HEK293 (cell line): ENCODE measurements around the gene THG1L.

Source experiments
- BCL6B ChIP-seq: fragments of 450-650 bp; formaldehyde crosslinking; IDR thresholded peaks from 2 replicates; pipeline ENCODE4 v1.5.1; 2017; ENCODE audit warnings: missing biosample characterization, missing genetic modification characterization
- CTCF ChIP-seq: fragments of 450-650 bp; formaldehyde crosslinking; IDR thresholded peaks from 2 replicates; pipeline ENCODE4 v1.5.1; 2016; ENCODE audit warnings: missing biosample characterization, missing genetic modification characterization
- GLI4 ChIP-seq: fragments of 450-650 bp; formaldehyde crosslinking; IDR thresholded peaks from 2 replicates; pipeline ENCODE4 v1.5.1; 2016; ENCODE audit warnings: missing biosample characterization, missing genetic modification characterization
- KLF1 ChIP-seq: fragments of 450-650 bp; formaldehyde crosslinking; IDR thresholded peaks from 2 replicates; pipeline ENCODE4 v1.5.1; 2016; ENCODE audit warnings: missing biosample characterization, missing genetic modification characterization
- SP3 ChIP-seq: fragments of 450-650 bp; formaldehyde crosslinking; IDR thresholded peaks from 2 replicates; pipeline ENCODE4 v1.5.1; 2016; ENCODE audit warnings: missing biosample characterization, missing genetic modification characterization
- ZBTB11 ChIP-seq: fragments of 450-650 bp; formaldehyde crosslinking; conservative IDR thresholded peaks from 2 replicates; pipeline ENCODE4 v1.5.1; 2016; ENCODE audit warnings: low read depth, missing biosample characterization, missing genetic modification characterization
- ZBTB17 ChIP-seq: fragments of 450-650 bp; formaldehyde crosslinking; IDR thresholded peaks from 2 replicates; pipeline ENCODE4 v1.5.1; 2016; ENCODE audit warnings: missing biosample characterization, missing genetic modification characterization
- ZBTB20 ChIP-seq: fragments of 450-650 bp; formaldehyde crosslinking; IDR thresholded peaks from 2 replicates; pipeline ENCODE4 v1.5.1; 2016; ENCODE audit warnings: missing biosample characterization, missing genetic modification characterization
- ZBTB21 ChIP-seq: fragments of 450-650 bp; formaldehyde crosslinking; IDR thresholded peaks from 2 replicates; pipeline ENCODE4 v1.5.1; 2017; ENCODE audit warnings: missing biosample characterization, missing genetic modification characterization
- ZBTB7A ChIP-seq: fragments of 450-650 bp; formaldehyde crosslinking; IDR thresholded peaks from 2 replicates; pipeline ENCODE4 v1.5.1; 2016; ENCODE audit warnings: low read depth, missing biosample characterization, missing genetic modification characterization
- ZFP3 ChIP-seq: fragments of 450-650 bp; formaldehyde crosslinking; IDR thresholded peaks from 2 replicates; pipeline ENCODE4 v1.5.1; 2016; ENCODE audit warnings: low read depth, missing biosample characterization, missing genetic modification characterization
- ZIC2 ChIP-seq: fragments of 450-650 bp; formaldehyde crosslinking; IDR thresholded peaks from 2 replicates; pipeline ENCODE4 v1.5.1; 2016; ENCODE audit warnings: missing biosample characterization, missing genetic modification characterization
- ZNF112 ChIP-seq: fragments of 450-650 bp; formaldehyde crosslinking; IDR thresholded peaks from 2 replicates; pipeline ENCODE4 v1.5.0; 2017; ENCODE audit warnings: missing biosample characterization, missing genetic modification characterization
- ZNF155 ChIP-seq: fragments of 450-650 bp; formaldehyde crosslinking; IDR thresholded peaks from 2 replicates; pipeline ENCODE4 v1.5.1; 2016; ENCODE audit warnings: missing biosample characterization, missing genetic modification characterization
- ZNF18 ChIP-seq: fragments of 450-650 bp; formaldehyde crosslinking; IDR thresholded peaks from 2 replicates; pipeline ENCODE4 v1.5.1; 2016; ENCODE audit warnings: missing biosample characterization, missing genetic modification characterization
- ZNF214 ChIP-seq: fragments of 450-650 bp; formaldehyde crosslinking; IDR thresholded peaks from 2 replicates; pipeline ENCODE4 v1.5.1; 2017; ENCODE audit warnings: missing biosample characterization, mild to moderate bottlenecking, missing genetic modification characterization, borderline replicate concordance
- ZNF335 ChIP-seq: fragments of 450-650 bp; formaldehyde crosslinking; conservative IDR thresholded peaks from 2 replicates; pipeline ENCODE4 v1.5.1; 2016; ENCODE audit warnings: missing biosample characterization, missing genetic modification characterization
- ZNF433 ChIP-seq: fragments of 450-650 bp; formaldehyde crosslinking; IDR thresholded peaks from 2 replicates; pipeline ENCODE4 v1.5.1; 2016; ENCODE audit warnings: missing biosample characterization, missing genetic modification characterization, low read depth
- ZNF473 ChIP-seq: fragments of 450-650 bp; formaldehyde crosslinking; IDR thresholded peaks from 2 replicates; pipeline ENCODE4 v1.5.1; 2017; ENCODE audit warnings: missing biosample characterization, missing genetic modification characterization
- ZNF514 ChIP-seq: fragments of 450-650 bp; formaldehyde crosslinking; IDR thresholded peaks from 2 replicates; pipeline ENCODE4 v1.5.1; 2016; ENCODE audit warnings: missing biosample characterization, missing genetic modification characterization
- ZNF529 ChIP-seq: fragments of 450-650 bp; formaldehyde crosslinking; IDR thresholded peaks from 2 replicates; pipeline ENCODE4 v1.5.1; 2017; ENCODE audit warnings: missing genetic modification characterization, missing biosample characterization; ENCODE audit not compliant: insufficient replicate concordance
- ZNF548 ChIP-seq: fragments of 450-650 bp; formaldehyde crosslinking; IDR thresholded peaks from 2 replicates; pipeline ENCODE4 v1.5.1; 2016; ENCODE audit warnings: missing biosample characterization, missing genetic modification characterization
- ZNF549 ChIP-seq: fragments of 450-650 bp; IDR thresholded peaks from 2 replicates; pipeline ENCODE4 v1.5.1; 2018; ENCODE audit warnings: missing biosample characterization, missing genetic modification characterization, mild to moderate bottlenecking, inconsistent platforms, moderate library complexity
- ZNF580 ChIP-seq: fragments of 450-650 bp; formaldehyde crosslinking; IDR thresholded peaks from 2 replicates; pipeline ENCODE4 v1.5.1; 2016; ENCODE audit warnings: missing biosample characterization, missing genetic modification characterization
- ZNF623 ChIP-seq: fragments of 450-650 bp; formaldehyde crosslinking; IDR thresholded peaks from 2 replicates; pipeline ENCODE4 v1.5.1; 2016; ENCODE audit warnings: missing biosample characterization, missing genetic modification characterization
- ZNF664 ChIP-seq: fragments of 450-650 bp; formaldehyde crosslinking; IDR thresholded peaks from 2 replicates; pipeline ENCODE4 v1.5.1; 2016; ENCODE audit warnings: missing biosample characterization, missing genetic modification characterization
- ZNF704 ChIP-seq: fragments of 450-650 bp; formaldehyde crosslinking; IDR thresholded peaks from 2 replicates; pipeline ENCODE4 v1.5.1; 2016; ENCODE audit warnings: missing biosample characterization, missing genetic modification characterization
- ZNF707 ChIP-seq: fragments of 450-650 bp; formaldehyde crosslinking; IDR thresholded peaks from 2 replicates; pipeline ENCODE4 v1.5.1; 2016; ENCODE audit warnings: missing biosample characterization, missing genetic modification characterization
- ZNF837 ChIP-seq: fragments of 450-650 bp; formaldehyde crosslinking; IDR thresholded peaks from 2 replicates; pipeline ENCODE4 v1.5.1; 2016; ENCODE audit warnings: missing biosample characterization, missing genetic modification characterization
- ZSCAN18 ChIP-seq: fragments of 450-650 bp; formaldehyde crosslinking; IDR thresholded peaks from 2 replicates; pipeline ENCODE4 v1.5.1; 2016; ENCODE audit warnings: missing biosample characterization, missing genetic modification characterization

THG1L gene

GRCh38 chr5:157743163-157744050, 12.2 kb downstream of the THG1L start, which contains the start of gene LSM11 (continued):
- TF ChIP-seq ZNF548 (no peak), GLI4 (no peak), ZIC2 (no peak), ZBTB11 (tag by site-specific recombination) (no peak), BCL6B (tag by site-specific recombination) (no peak), ZNF529 (tag by site-specific recombination) (no peak), ZNF664 (tag by site-specific recombination) (no peak), ZNF214 (tag by site-specific recombination) (no peak), ZBTB21 (tag by site-specific recombination) (no peak), ZBTB17 (peak; percentile 82), CTCF (tag by site-specific recombination) (peak; percentile 99), ZNF433 (tag by site-specific recombination) (no peak), ZNF623 (tag by site-specific recombination) (no peak), ZNF335 (tag by site-specific recombination) (peak; percentile 53; the same call in 1 of the 2 replicates), ZNF18 (no peak), ZNF549 (no peak), ZNF704 (no peak), ZBTB20 (tag by site-specific recombination) (peak; percentile 81), ZNF473 (tag by site-specific recombination) (no peak), KLF1 (tag by site-specific recombination) (no peak), ZNF707 (tag by site-specific recombination) (no peak), ZNF155 (tag by site-specific recombination) (no peak), ZBTB7A (tag by site-specific recombination) (no peak), ZFP3 (tag by site-specific recombination) (no peak), ZNF514 (no peak), ZNF837 (no peak), ZNF580 (tag by site-specific recombination) (no peak), ZNF112 (tag by site-specific recombination) (no peak), SP3 (peak; percentile 51), ZSCAN18 (tag by site-specific recombination) (no peak)
